HG02840 (cell line): ENCODE results near the gene PURA.

Experiments used
- ATAC-seq: cut with Tn5 transposase; IDR thresholded peaks from one replicate; pipeline ENCODE4 v1.9.1; 2021; ENCODE audit warnings: mild to moderate bottlenecking, moderate library complexity, moderate number of reproducible peaks; ENCODE audit not compliant: unreplicated experiment, low FRiP score

The PURA gene

GRCh38 chr5:140113699-140114263 lies at the start of gene PURA:
Gene PURA, plus strand, starts transcription at chr5:140114109. Its CDS starts 73 bp downstream, at chr5:140114182.
- peak; percentile 81 for ATAC-seq

- no peak for ATAC-seq
Observed at GRCh38 chr5:140072812-140073211, 41.1 kb upstream of the PURA start.

GRCh38 chr5:140073296-140073695 lies 40.6 kb upstream of the PURA start:
- ATAC-seq, result no peak

GRCh38 chr5:140075371-140075770 lies 38.5 kb upstream of the PURA start:
- no peak for ATAC-seq

- no peak for ATAC-seq
Observed at GRCh38 chr5:140076142-140076541, 37.8 kb upstream of the PURA start.

GRCh38 chr5:140076788-140077187 lies 37.1 kb upstream of the PURA start:
- no peak for ATAC-seq

- no peak for ATAC-seq
Observed at GRCh38 chr5:140083120-140083519, 30.8 kb upstream of the PURA start.

GRCh38 chr5:140083650-140084049 lies 30.3 kb upstream of the PURA start:
- no peak for ATAC-seq

GRCh38 chr5:140084541-140084940 lies 29.4 kb upstream of the PURA start:
- no peak for ATAC-seq

GRCh38 chr5:140090251-140090650 lies 23.7 kb upstream of the PURA start:
- no peak for ATAC-seq

GRCh38 chr5:140093179-140093578 lies 20.7 kb upstream of the PURA start:
- no peak for ATAC-seq

- ATAC-seq, result no peak
Observed at GRCh38 chr5:140093866-140094265, 20.0 kb upstream of the PURA start.

- ATAC-seq, result no peak
Observed at GRCh38 chr5:140094889-140095288, 19.0 kb upstream of the PURA start.

- ATAC-seq, result no peak
Observed at GRCh38 chr5:140101179-140101578, 12.7 kb upstream of the PURA start.

GRCh38 chr5:140103154-140103553 lies 10.8 kb upstream of the PURA start:
- no peak for ATAC-seq

GRCh38 chr5:140104100-140104499 lies 9.8 kb upstream of the PURA start:
- no peak for ATAC-seq

- ATAC-seq, result no peak
Observed at GRCh38 chr5:140106101-140106500, 7.8 kb upstream of the PURA start.

GRCh38 chr5:140106805-140107311 lies 7.1 kb upstream of the PURA start:
- ATAC-seq, result no peak

- ATAC-seq, result peak; percentile 85
Observed at GRCh38 chr5:140107312-140108092, 6.4 kb upstream of the PURA start.

GRCh38 chr5:140108093-140109017 lies 5.6 kb upstream of the PURA start:
- ATAC-seq, result no peak
